OCI-LY7 (cell line): ENCODE data around the gene GNG13. TPM values are rescaled to one million over a fixed set of nuclear protein-coding genes. Genes with fewer than 3 reads are reported as not detected.

Experiments used
- BruUV-seq: library from RNA; stranded (reverse); fragments of 400-500 nt; replicated peaks from 2 replicates; lab custom pipeline; 2021; lab: Mats Ljungman, UMichigan
- CTCF ChIA-PET: fragments of 300-600 bp; sonication (Branson Sonifier 250); formaldehyde crosslinking; loops from one replicate; lab custom pipeline; 2022; ENCODE audit warnings: antibody characterized with exemption; ENCODE audit not compliant: unreplicated experiment; lab: Charles Lee
- POLR2A ChIA-PET: fragments of 300-600 bp; sonication (Branson Sonifier 250); formaldehyde crosslinking; loops from one replicate; lab custom pipeline; 2022; ENCODE audit warnings: antibody characterized with exemption; lab: Charles Lee
- DNase-seq: peaks from one replicate; pipeline ENCODE4 v3.0.0-alpha.2; 2015; ENCODE audit warnings: low spot score
- H2AFZ ChIP-seq: fragments of 200-600 bp; sonication (generic), shearing (Covaris generic); 2 replicates; pipeline ENCODE4 v1.6.1; 2014; ENCODE audit warnings: mild to moderate bottlenecking, antibody characterized with exemption, low read length, moderate library complexity
- H3K27ac ChIP-seq: fragments of 200-600 bp; sonication (generic); 2 replicates; pipeline ENCODE4 v1.5.1; 2014; ENCODE audit warnings: mixed run types, low read depth, mild to moderate bottlenecking, moderate library complexity, low read length, inconsistent platforms; ENCODE audit not compliant: poor library complexity, severe bottlenecking
- H3K36me3 ChIP-seq: fragments of 200-600 bp; sonication (generic); 2 replicates; pipeline ENCODE4 v1.6.1; 2014; ENCODE audit warnings: mild to moderate bottlenecking, antibody characterized with exemption, low read length, moderate library complexity, mixed read lengths; ENCODE audit not compliant: insufficient read depth
- H3K4me1 ChIP-seq: fragments of 200-600 bp; sonication (generic); 2 replicates; pipeline ENCODE4 v1.5.1; 2014; ENCODE audit warnings: mild to moderate bottlenecking, low read length; ENCODE audit not compliant: insufficient read depth, poor library complexity, severe bottlenecking
- H3K4me2 ChIP-seq: fragments of 200-600 bp; sonication (generic); 2 replicates; pipeline ENCODE4 v1.6.1; 2014; ENCODE audit warnings: mild to moderate bottlenecking, low read length
- H3K4me3 ChIP-seq: fragments of 200-600 bp; sonication (generic); 2 replicates; pipeline ENCODE4 v1.5.1; 2014; ENCODE audit warnings: mild to moderate bottlenecking, low read depth, low read length; ENCODE audit not compliant: poor library complexity, severe bottlenecking
- H3K79me2 ChIP-seq: fragments of 200-600 bp; sonication (generic); 2 replicates; pipeline ENCODE4 v1.6.1; 2016; ENCODE audit warnings: low read depth, mild to moderate bottlenecking, low read length, moderate library complexity, mixed read lengths; ENCODE audit not compliant: insufficient read depth
- H3K9me2 ChIP-seq: fragments of 200-600 bp; sonication (generic); 2 replicates; pipeline ENCODE4 v1.6.1; 2016; ENCODE audit warnings: mild to moderate bottlenecking, low read length, mixed read lengths; ENCODE audit not compliant: insufficient read depth
- H3K9me3 ChIP-seq: fragments of 200-600 bp; sonication (generic); 2 replicates; pipeline ENCODE4 v1.6.1; 2014; ENCODE audit warnings: mild to moderate bottlenecking, mixed run types, low read length, mixed read lengths
- H4K20me1 ChIP-seq: fragments of 200-600 bp; sonication (generic); 2 replicates; pipeline ENCODE4 v1.6.1; 2014; ENCODE audit warnings: mild to moderate bottlenecking, antibody characterized with exemption, low read length, moderate library complexity, mixed read lengths; ENCODE audit not compliant: insufficient read depth
- EZH2phosphoT487 ChIP-seq: fragments of 200-600 bp; sonication (generic); IDR thresholded peaks from 2 replicates; pipeline ENCODE4 v1.6.1; 2018; ENCODE audit warnings: low read depth, borderline replicate concordance, mild to moderate bottlenecking, mixed run types, antibody characterized with exemption, low read length, moderate library complexity, mixed read lengths
- intact Hi-C: fragments of 100-400 bp; cut with micrococcal nuclease; formaldehyde crosslinking; loops from one replicate; pipeline ENCODE4 v1.10.0; 2022; ENCODE audit not compliant: unreplicated experiment
- total RNA-seq, 2 experiments: library from RNA; depleted of rRNA in 1 of 2; stranded (reverse); fragments of >200 nt in 1 of 2; shearing (Covaris generic) in 1 of 2; gene quantifications; 2 replicates each; pipeline ENCODE4 v1.2.3, GENCODE V29; 2014 to 2022
- TF ChIP-seq, protein P1 (sequence below): fragments of 200-600 bp; sonication (generic); conservative IDR thresholded peaks from 2 replicates; pipeline ENCODE4 v1.5.1; 2014; ENCODE audit warnings: mild to moderate bottlenecking, antibody characterized with exemption, low read length, moderate library complexity, mixed read lengths

Gene GNG13
- total RNA-seq, 2 experiments from 2014 or later: not detected

DNA sequence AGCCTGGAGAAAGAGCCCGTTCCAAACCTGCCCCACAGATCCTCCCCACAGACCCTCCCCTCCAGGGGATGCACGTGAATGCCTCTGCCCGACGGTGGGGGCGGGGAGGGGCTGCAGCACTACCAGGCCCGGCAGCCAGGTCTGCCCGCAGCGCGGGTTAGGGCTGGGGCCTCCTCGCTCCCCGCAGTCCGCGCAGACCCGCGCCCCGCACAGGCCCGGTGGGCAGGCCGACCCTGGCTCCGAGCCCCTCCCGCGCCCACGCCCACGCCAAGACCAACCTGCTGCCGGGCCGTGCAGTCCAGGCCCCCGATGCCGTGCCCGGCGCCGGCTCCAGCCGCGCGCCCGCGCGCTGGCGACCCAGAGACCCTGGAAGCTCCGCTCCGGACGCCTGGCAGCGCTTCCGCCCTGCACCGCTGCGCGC, 12.5 kb downstream of the GNG13 start, which contains the start of gene RPUSD1:
TSS of gene RPUSD1 (minus strand) at position 404 of the 421 bp plus-strand sequence. CDS start 644 bp downstream, outside the sequence.
- ChIA-PET CTCF (interaction anchor here (1.0 kb wide), 1 partner anchor 72 kb away, joined by 4 read pairs; no protein-coding TSS in a partner anchor), POLR2A (interaction anchor here (1.2 to 1.3 kb wide), 2 partner anchors 66 to 73 kb away, joined by 3 to 5 read pairs; partner anchors contain the start of gene METRN)
- H3K4me3 ChIP-seq: peak within 1 kb of the TSS; percentile 100
- BruUV-seq: no TSS peak
- no peak for TF ChIP-seq EZH2phosphoT487
- TF ChIP-seq, protein P1, sequence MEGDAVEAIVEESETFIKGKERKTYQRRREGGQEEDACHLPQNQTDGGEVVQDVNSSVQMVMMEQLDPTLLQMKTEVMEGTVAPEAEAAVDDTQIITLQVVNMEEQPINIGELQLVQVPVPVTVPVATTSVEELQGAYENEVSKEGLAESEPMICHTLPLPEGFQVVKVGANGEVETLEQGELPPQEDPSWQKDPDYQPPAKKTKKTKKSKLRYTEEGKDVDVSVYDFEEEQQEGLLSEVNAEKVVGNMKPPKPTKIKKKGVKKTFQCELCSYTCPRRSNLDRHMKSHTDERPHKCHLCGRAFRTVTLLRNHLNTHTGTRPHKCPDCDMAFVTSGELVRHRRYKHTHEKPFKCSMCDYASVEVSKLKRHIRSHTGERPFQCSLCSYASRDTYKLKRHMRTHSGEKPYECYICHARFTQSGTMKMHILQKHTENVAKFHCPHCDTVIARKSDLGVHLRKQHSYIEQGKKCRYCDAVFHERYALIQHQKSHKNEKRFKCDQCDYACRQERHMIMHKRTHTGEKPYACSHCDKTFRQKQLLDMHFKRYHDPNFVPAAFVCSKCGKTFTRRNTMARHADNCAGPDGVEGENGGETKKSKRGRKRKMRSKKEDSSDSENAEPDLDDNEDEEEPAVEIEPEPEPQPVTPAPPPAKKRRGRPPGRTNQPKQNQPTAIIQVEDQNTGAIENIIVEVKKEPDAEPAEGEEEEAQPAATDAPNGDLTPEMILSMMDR: no peak
- H3K4me1 ChIP-seq: peaks cover 17% of the 10 kb centered on the region
- no peaks in the 10 kb centered on the region for H3K9me2 ChIP-seq
- peak within 1 kb of the TSS; percentile 33 for H3K27ac ChIP-seq
- H2AFZ ChIP-seq: peak within 1 kb of the TSS; percentile 52; the same call in 1 of the 2 replicates
- no peak for DNase-seq
- 0 out of 2 replicates have a peak, but pooled peaks cover 4% of the 10 kb centered on the region for H4K20me1 ChIP-seq
- peak within 1 kb of the TSS; percentile 95 for H3K4me2 ChIP-seq
- no peaks in the 10 kb centered on the region for H3K9me3 ChIP-seq
- peaks cover 30% of the 10 kb centered on the region for H3K79me2 ChIP-seq
- intact Hi-C loops: loop anchor here (5.0 kb wide), 1 partner anchor 41 kb away; no protein-coding TSS in a partner anchor
- peaks cover 57% of the 10 kb centered on the region for H3K36me3 ChIP-seq

DNA sequence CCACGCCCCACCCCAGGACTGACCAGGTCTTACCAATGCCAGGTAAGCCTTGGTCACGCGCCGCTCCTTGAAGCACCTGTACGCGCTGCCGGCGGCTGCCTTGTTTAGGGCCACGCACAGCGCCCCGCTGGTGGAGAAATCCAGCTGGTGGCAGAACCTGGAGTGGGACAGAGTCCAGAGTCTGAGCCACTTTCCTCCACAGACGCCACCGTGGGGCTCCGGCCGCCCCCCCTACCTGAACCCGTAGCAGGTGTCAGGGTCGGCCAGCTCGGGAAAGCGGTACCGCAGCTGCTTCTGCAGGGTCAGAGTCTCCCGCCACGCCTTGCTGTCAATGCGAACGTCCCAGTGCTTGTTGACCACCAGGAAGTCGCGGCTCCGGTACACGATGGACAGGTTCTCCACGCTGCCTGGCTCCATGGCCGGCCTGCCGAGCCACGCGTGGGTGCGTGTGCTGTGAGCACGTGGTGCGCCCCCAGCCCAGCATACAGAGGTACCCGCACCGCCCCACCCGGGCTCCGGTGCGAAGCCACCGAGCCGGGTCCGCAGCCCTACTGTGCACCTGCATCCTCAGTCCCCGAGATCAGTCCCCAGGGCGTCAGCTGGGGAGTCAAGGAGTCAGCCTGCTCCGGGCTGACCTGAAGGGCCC, 13.1 kb downstream of the GNG13 start:
- Histone ChIP-seq H3K27ac (peak overlapping the region; percentile 10), H3K36me3 (peaks cover 56% of the 10 kb centered on the region), H3K9me3 (no peaks in the 10 kb centered on the region), H3K9me2 (no peaks in the 10 kb centered on the region), H3K4me3 (peak overlapping the region; percentile 100), H3K79me2 (peaks cover 30% of the 10 kb centered on the region), H4K20me1 (0 out of 2 replicates have a peak, but pooled peaks cover 4% of the 10 kb centered on the region), H2AFZ (no peak overlapping the region), H3K4me2 (peak overlapping the region; percentile 92), H3K4me1 (peaks cover 17% of the 10 kb centered on the region)
- CTCF ChIA-PET: no interaction called here
- BruUV-seq: no TSS peak
- intact Hi-C loops: loop anchor here (5.0 kb wide), 1 partner anchor 40 kb away; no protein-coding TSS in a partner anchor
- POLR2A ChIA-PET: no interaction called here
- peak; percentile 19 for DNase-seq
- TF ChIP-seq EZH2phosphoT487: no peak
- TF ChIP-seq, protein P1: no peak
